MV-4-11 (cell line): ENCODE measurements around the gene CUX1.
"Not testable (repeated sequence)": the region's sequence is repeated elsewhere in the genome, so short reads cannot be mapped to it uniquely, and the experiment has no call there.

ENCODE experiments used
- DNase-seq: peaks from one replicate; lab custom pipeline; 2025; lab: John Stamatoyannopoulos, UW

Gene CUX1

GRCh38 chr7:102330666-102331460 lies 513.4 kb downstream of the CUX1 start:
- not testable (repeated sequence) for DNase-seq
